Transverse colon (tissue), 4 donors: Measurements from ENCODE around the gene EDN2.

Experiments
- CTCF ChIP-seq, 5 experiments: fragments of 200-600 bp in 3 of 5; fragments of 450-650 bp in 2 of 5; sonication (generic) in 3 of 5; IDR thresholded peaks; 1 replicate in 2 of 5; 2 replicates in 3 of 5; pipeline ENCODE4 v1.5.1; 2016 to 2017; ENCODE audit warnings: antibody characterized with exemption in 5 of 5, inconsistent platforms in 3 of 5, mild to moderate bottlenecking in 2 of 5, moderate library complexity in 1 of 5
- EP300 ChIP-seq: sonication (generic); formaldehyde crosslinking; IDR thresholded peaks from one replicate; pipeline ENCODE4 v1.6.1; 2017; ENCODE audit warnings: antibody characterized with exemption, low read depth
- POLR2A ChIP-seq: fragments of 450-650 bp; IDR thresholded peaks from one replicate; pipeline ENCODE4 v1.6.1; 2016; ENCODE audit warnings: antibody characterized with exemption, mild to moderate bottlenecking, moderate library complexity
- POLR2AphosphoS5 ChIP-seq, 3 donors: sonication (generic); formaldehyde crosslinking; IDR thresholded peaks; one replicate each; pipeline ENCODE4 v1.6.1; 2016; ENCODE audit warnings: antibody characterized with exemption in 3 of 3

- no peak for TF ChIP-seq CTCF (IDR thresholded peaks at IDR 0.05)
- TF ChIP-seq POLR2A: no peak
- TF ChIP-seq POLR2AphosphoS5 (IDR thresholded peaks at IDR 0.05): no peak
- no peak for TF ChIP-seq EP300
Measured at GRCh38 chr1:41508290-41508689, 23.8 kb upstream of the EDN2 start.
